Measurements from ENCODE around the gene BRD4. TPM values are rescaled to one million over a fixed set of nuclear protein-coding genes. Genes with fewer than 3 reads are reported as not detected.
A peak's percentile ranks its signal among the peaks of the same experiment; 100 is the strongest.

Gene BRD4
- total RNA-seq, 6 donors from 2014 or later: 41.9 to 117 (median 79.3) TPM

- 50 to 65% methylated on average over 10 of the region's 10 CpGs for WGBS, 2 donors
- peak overlapping the region in 1 of 4 donors; percentile 5 for H3K27ac ChIP-seq
- H3K4me1 ChIP-seq: peaks cover 74 to 85% (median 81%) of the 10 kb centered on the region in 4 donors
- no peaks in the 10 kb centered on the region for H3K36me3 ChIP-seq
- no peak overlapping the region for H3K4me3 ChIP-seq
- DNase-seq (peak in 1 of 2 donors; percentile 68), ATAC-seq (ENCODE audit: low FRiP score in 2 of 2) (peak in 1 of 2 donors; percentile 68)
- H3K27me3 ChIP-seq: no peaks in the 10 kb centered on the region
- TF ChIP-seq POLR2A (IDR thresholded peaks at IDR 0.05): no peak
- TF ChIP-seq POLR2AphosphoS5 (IDR thresholded peaks at IDR 0.05): peak in 1 of 2 donors; percentile 11
- TF ChIP-seq EP300 (IDR thresholded peaks at IDR 0.05): peak in 1 of 4 donors; percentile 36
- TF ChIP-seq CTCF (IDR thresholded peaks at IDR 0.05): no peak
- H3K9me3 ChIP-seq: no peaks in the 10 kb centered on the region
These were observed 4.0 kb downstream of the BRD4 start for GRCh38 chr19:15328312-15328711.

GRCh38 chr19:15324791-15325519, 7.4 kb downstream of the BRD4 start:
- H3K4me1 ChIP-seq: peaks cover 84 to 100% (median 96%) of the 10 kb centered on the region in 4 donors
- TF ChIP-seq CTCF (IDR thresholded peaks at IDR 0.05) (no peak), POLR2A (IDR thresholded peaks at IDR 0.05) (no peak), EP300 (IDR thresholded peaks at IDR 0.05) (no peak), POLR2AphosphoS5 (IDR thresholded peaks at IDR 0.05) (no peak)
- peak overlapping the region; percentile 39 to 66 (median 56) for H3K27ac ChIP-seq
- H3K27me3 ChIP-seq: no peaks in the 10 kb centered on the region
- H3K9me3 ChIP-seq: no peaks in the 10 kb centered on the region
- H3K36me3 ChIP-seq: no peaks in the 10 kb centered on the region
- DNase-seq: no peak
- H3K4me3 ChIP-seq: no peak overlapping the region
- ATAC-seq (ENCODE audit: low FRiP score in 2 of 2): peak in 1 of 2 donors; percentile 42
- 26 to 42% methylated on average over 6 of the region's 6 CpGs for WGBS, 2 donors

GRCh38 chr19:15323496-15324235, 8.7 kb downstream of the BRD4 start:
- peak in 1 of 2 donors; percentile 45 for DNase-seq
- WGBS, 2 donors: 29 to 32% methylated on average over 5 of the region's 5 CpGs
- H3K4me3 ChIP-seq: no peak overlapping the region
- H3K27me3 ChIP-seq: no peaks in the 10 kb centered on the region
- H3K9me3 ChIP-seq: no peaks in the 10 kb centered on the region
- TF ChIP-seq CTCF (IDR thresholded peaks at IDR 0.05) (no peak), POLR2AphosphoS5 (IDR thresholded peaks at IDR 0.05) (peak; percentile 20 to 46)
- H3K4me1 ChIP-seq: peaks cover 84 to 100% (median 97%) of the 10 kb centered on the region in 4 donors
- H3K27ac ChIP-seq: peak overlapping the region; percentile 39 to 66 (median 56)
- H3K36me3 ChIP-seq: no peaks in the 10 kb centered on the region
- peak; percentile 47 to 63 for ATAC-seq (ENCODE audit: low FRiP score in 2 of 2)

- peak overlapping the region in 2 of 4 donors; percentile 53 to 62 for H3K27ac ChIP-seq
- no peak for TF ChIP-seq POLR2A (IDR thresholded peaks at IDR 0.05)
- TF ChIP-seq EP300 (IDR thresholded peaks at IDR 0.05): no peak
- TF ChIP-seq POLR2AphosphoS5 (IDR thresholded peaks at IDR 0.05): no peak
- TF ChIP-seq CTCF (IDR thresholded peaks at IDR 0.05): no peak
- ATAC-seq (ENCODE audit: low FRiP score in 2 of 2) (no peak), DNase-seq (no peak)
- no peaks in the 10 kb centered on the region for H3K9me3 ChIP-seq
- 39 to 40% methylated on average over 2 of the region's 2 CpGs for WGBS, 2 donors
- H3K4me3 ChIP-seq: no peak overlapping the region
- H3K36me3 ChIP-seq: no peaks in the 10 kb centered on the region
- H3K4me1 ChIP-seq: peaks cover 92 to 100% (median 97%) of the 10 kb centered on the region in 4 donors
- no peaks in the 10 kb centered on the region for H3K27me3 ChIP-seq
These were observed 10.6 kb downstream of the BRD4 start for GRCh38 chr19:15321739-15322138.

Data from upper lobe of left lung (tissue), 6 donors.